UCSD-AML1 (cell line): Measurements from ENCODE around the gene RNF144A.

Experiments used
- DNase-seq: peaks from one replicate; lab custom pipeline; 2025; ENCODE audit not compliant: unreplicated experiment; lab: John Stamatoyannopoulos, UW

The RNF144A gene

GRCh38 chr2:6906165-6906741, 11.0 kb upstream of the RNF144A start:
- no peak for DNase-seq

GRCh38 chr2:6908291-6908690, 8.9 kb upstream of the RNF144A start:
- no peak for DNase-seq

- DNase-seq: peak; percentile 21
These were observed 7.5 kb upstream of the RNF144A start for GRCh38 chr2:6909431-6910385.

- no peak for DNase-seq
These were observed 5.5 kb upstream of the RNF144A start for GRCh38 chr2:6911721-6912120.

GRCh38 chr2:6913415-6914157, 3.6 kb upstream of the RNF144A start:
- DNase-seq: no peak

- DNase-seq: no peak
These were observed 2.4 kb upstream of the RNF144A start for GRCh38 chr2:6914828-6915227.

GRCh38 chr2:6915399-6915798, 1.8 kb upstream of the RNF144A start:
- DNase-seq: no peak

GRCh38 chr2:6916224-6916623, 988 bp upstream of the RNF144A start:
- no peak for DNase-seq

GRCh38 chr2:6916736-6917070, 509 bp upstream of the RNF144A start:
- no peak for DNase-seq

- no peak for DNase-seq
These were observed 679 bp downstream of the RNF144A start for GRCh38 chr2:6917761-6918421.

- DNase-seq: no peak
These were observed 2.9 kb downstream of the RNF144A start for GRCh38 chr2:6919901-6920742.

GRCh38 chr2:6920743-6921064, 3.5 kb downstream of the RNF144A start:
- no peak for DNase-seq

GRCh38 chr2:6921321-6921922, 4.2 kb downstream of the RNF144A start:
- DNase-seq: no peak

GRCh38 chr2:6922201-6922656, 5.0 kb downstream of the RNF144A start:
- DNase-seq: no peak

- DNase-seq: no peak
These were observed 6.1 kb downstream of the RNF144A start for GRCh38 chr2:6923319-6923718.

- no peak for DNase-seq
These were observed 7.1 kb downstream of the RNF144A start for GRCh38 chr2:6924101-6924923.

- DNase-seq: no peak
These were observed 7.8 kb downstream of the RNF144A start for GRCh38 chr2:6924924-6925409.

- DNase-seq: no peak
These were observed 9.0 kb downstream of the RNF144A start for GRCh38 chr2:6926071-6926732.

- no peak for DNase-seq
These were observed 10.0 kb downstream of the RNF144A start for GRCh38 chr2:6927186-6927585.
